ENCODE data around the gene ESRRA. TPM values are rescaled to one million over a fixed set of nuclear protein-coding genes. Genes with fewer than 3 reads are reported as not detected.

ESRRA gene
- total and polyA plus RNA-seq, 2 of the 4 experiments (the other 2 are of a cell fraction), result 10.2 to 15.0 TPM

- H4K5ac ChIP-seq (ENCODE audit: low read depth, low read length), result no peak overlapping the region
- H3K27me3 ChIP-seq (ENCODE audit: control insufficient read depth, insufficient read depth, low read length), result no peaks in the 10 kb centered on the region
- no peak overlapping the region for H3K23ac ChIP-seq (ENCODE audit: low read depth, low read length)
- H3K18ac ChIP-seq (ENCODE audit: low read depth, low read length), result no peak overlapping the region
- POLR2A ChIA-PET (ENCODE audit: unreplicated experiment), result interaction anchor here (0.5 kb wide), 1 partner anchor 10 kb away, joined by 9 read pairs; no protein-coding TSS in a partner anchor
- H3K56ac ChIP-seq (ENCODE audit: extremely low read depth, insufficient read depth, low read length), result no peak overlapping the region
- H2BK20ac ChIP-seq (ENCODE audit: low read depth, low read length), result no peak overlapping the region
- no peak overlapping the region for H2BK120ac ChIP-seq (ENCODE audit: low read depth, low read length)
- peaks cover 7 to 31% of the 10 kb centered on the region in 2 experiments for H3K79me1 ChIP-seq (ENCODE audit: low read depth in 1 of 2, low read length in 2 of 2)
- H2BK5ac ChIP-seq (ENCODE audit: low read depth, low read length, poor library complexity, severe bottlenecking), result no peak overlapping the region
- BruUV-seq (replicated peaks), result no TSS peak
- DNase-seq, result no peak
- peaks cover 10% of the 10 kb centered on the region for H3K4me1 ChIP-seq (ENCODE audit: control insufficient read depth, insufficient read depth, low read length)
- H3K14ac ChIP-seq (replicated peaks; ENCODE audit: low read depth, low read length), result no peak overlapping the region
- TF ChIP-seq USF2 (IDR thresholded peaks at IDR 0.05; ENCODE audit: low read depth, low read length) (no peak), FOS (IDR thresholded peaks at IDR 0.05; ENCODE audit: low read depth, low read length) (no peak), MAZ (IDR thresholded peaks at IDR 0.05; ENCODE audit: borderline replicate concordance, low read depth, low read length) (no peak), RCOR1 (IDR thresholded peaks at IDR 0.05; ENCODE audit: insufficient replicate concordance, low read length) (no peak), MAFK (IDR thresholded peaks at IDR 0.05; ENCODE audit: low read depth, low read length) (no peak), NFE2L2 (IDR thresholded peaks at IDR 0.05; ENCODE audit: low read depth, low read length) (no peak), SMC3 (IDR thresholded peaks at IDR 0.05; ENCODE audit: low read depth, low read length) (no peak)
- TF ChIP-seq, protein P1, sequence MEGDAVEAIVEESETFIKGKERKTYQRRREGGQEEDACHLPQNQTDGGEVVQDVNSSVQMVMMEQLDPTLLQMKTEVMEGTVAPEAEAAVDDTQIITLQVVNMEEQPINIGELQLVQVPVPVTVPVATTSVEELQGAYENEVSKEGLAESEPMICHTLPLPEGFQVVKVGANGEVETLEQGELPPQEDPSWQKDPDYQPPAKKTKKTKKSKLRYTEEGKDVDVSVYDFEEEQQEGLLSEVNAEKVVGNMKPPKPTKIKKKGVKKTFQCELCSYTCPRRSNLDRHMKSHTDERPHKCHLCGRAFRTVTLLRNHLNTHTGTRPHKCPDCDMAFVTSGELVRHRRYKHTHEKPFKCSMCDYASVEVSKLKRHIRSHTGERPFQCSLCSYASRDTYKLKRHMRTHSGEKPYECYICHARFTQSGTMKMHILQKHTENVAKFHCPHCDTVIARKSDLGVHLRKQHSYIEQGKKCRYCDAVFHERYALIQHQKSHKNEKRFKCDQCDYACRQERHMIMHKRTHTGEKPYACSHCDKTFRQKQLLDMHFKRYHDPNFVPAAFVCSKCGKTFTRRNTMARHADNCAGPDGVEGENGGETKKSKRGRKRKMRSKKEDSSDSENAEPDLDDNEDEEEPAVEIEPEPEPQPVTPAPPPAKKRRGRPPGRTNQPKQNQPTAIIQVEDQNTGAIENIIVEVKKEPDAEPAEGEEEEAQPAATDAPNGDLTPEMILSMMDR (conservative IDR thresholded peaks at IDR 0.05; ENCODE audit: low read depth, low read length), result no peak
- no peak overlapping the region for H3K4me2 ChIP-seq (ENCODE audit: low read depth, low read length)
- no peak overlapping the region for H3K27ac ChIP-seq (ENCODE audit: insufficient read depth, low read length)
- in situ Hi-C loops (cut with MboI; ENCODE audit: low sequenced_read_pairs) (no loop called here), intact Hi-C loops (cut with micrococcal nuclease) (no loop called here), dilution Hi-C loops (cut with HindIII; ENCODE audit: low sequenced_read_pairs, unreplicated experiment) (no loop called here)
- no peak overlapping the region for H2BK15ac ChIP-seq (ENCODE audit: low read depth, low read length)
- H2AFZ ChIP-seq (replicated peaks; ENCODE audit: low read length, poor library complexity), result no peak overlapping the region
- H3K9me3 ChIP-seq (ENCODE audit: control insufficient read depth, insufficient read depth, low read length), result no peaks in the 10 kb centered on the region
- CTCF ChIA-PET, result no interaction called here
- no peak overlapping the region for H2AK9ac ChIP-seq (replicated peaks; ENCODE audit: low read depth, low read length, poor library complexity)
- H3K36me3 ChIP-seq (ENCODE audit: control insufficient read depth, insufficient read depth, low read length), result peaks cover 25% of the 10 kb centered on the region
- peaks cover 14% of the 10 kb centered on the region for H3K9me1 ChIP-seq (ENCODE audit: insufficient read depth, low read length)
- H4K91ac ChIP-seq (ENCODE audit: insufficient read depth, low read depth, low read length), result no peak overlapping the region
- 100% methylated on average over 4 of the region's 7 CpGs; no CpG with 5 or more reads in 1 of the 2 experiments for WGBS, 2 experiments (ENCODE audit: extremely low coverage in 2 of 2, insufficient read length in 1 of 2)
- H3K4ac ChIP-seq (ENCODE audit: low read depth, low read length), result no peak overlapping the region
- ATAC-seq (ENCODE audit: low read depth), result no peak
- no peak overlapping the region for H3K9ac ChIP-seq (ENCODE audit: low read depth, low read length)
- no peak overlapping the region for H2AK5ac ChIP-seq (ENCODE audit: low read depth, low read length)
- H4K20me1 ChIP-seq (ENCODE audit: insufficient read depth, low read length), result no peaks in the 10 kb centered on the region; the same call in 1 of the 2 replicates
- H3K4me3 ChIP-seq (ENCODE audit: insufficient read depth, low read depth, low read length), result no peak overlapping the region
- no peak overlapping the region for H4K8ac ChIP-seq (ENCODE audit: low read depth in 2 of 2, low read length in 2 of 2)
Observed at GRCh38 chr11:64320556-64320955, 15.2 kb downstream of the ESRRA start.

Data from IMR-90 (cell line).